GM18505 (cell line): ENCODE measurements around the gene SOCS1.

Experiments
- ATAC-seq: cut with Tn5 transposase; IDR thresholded peaks from one replicate; pipeline ENCODE4 v1.9.1; 2021; ENCODE audit not compliant: unreplicated experiment
- POLR2A ChIP-seq: IDR thresholded peaks from 4 replicates; pipeline ENCODE4 v1.6.1; 2011; ENCODE audit warnings: borderline replicate concordance; ENCODE audit not compliant: insufficient read depth, insufficient read length; ENCODE audit errors: extremely low read depth

The SOCS1 gene

DNA sequence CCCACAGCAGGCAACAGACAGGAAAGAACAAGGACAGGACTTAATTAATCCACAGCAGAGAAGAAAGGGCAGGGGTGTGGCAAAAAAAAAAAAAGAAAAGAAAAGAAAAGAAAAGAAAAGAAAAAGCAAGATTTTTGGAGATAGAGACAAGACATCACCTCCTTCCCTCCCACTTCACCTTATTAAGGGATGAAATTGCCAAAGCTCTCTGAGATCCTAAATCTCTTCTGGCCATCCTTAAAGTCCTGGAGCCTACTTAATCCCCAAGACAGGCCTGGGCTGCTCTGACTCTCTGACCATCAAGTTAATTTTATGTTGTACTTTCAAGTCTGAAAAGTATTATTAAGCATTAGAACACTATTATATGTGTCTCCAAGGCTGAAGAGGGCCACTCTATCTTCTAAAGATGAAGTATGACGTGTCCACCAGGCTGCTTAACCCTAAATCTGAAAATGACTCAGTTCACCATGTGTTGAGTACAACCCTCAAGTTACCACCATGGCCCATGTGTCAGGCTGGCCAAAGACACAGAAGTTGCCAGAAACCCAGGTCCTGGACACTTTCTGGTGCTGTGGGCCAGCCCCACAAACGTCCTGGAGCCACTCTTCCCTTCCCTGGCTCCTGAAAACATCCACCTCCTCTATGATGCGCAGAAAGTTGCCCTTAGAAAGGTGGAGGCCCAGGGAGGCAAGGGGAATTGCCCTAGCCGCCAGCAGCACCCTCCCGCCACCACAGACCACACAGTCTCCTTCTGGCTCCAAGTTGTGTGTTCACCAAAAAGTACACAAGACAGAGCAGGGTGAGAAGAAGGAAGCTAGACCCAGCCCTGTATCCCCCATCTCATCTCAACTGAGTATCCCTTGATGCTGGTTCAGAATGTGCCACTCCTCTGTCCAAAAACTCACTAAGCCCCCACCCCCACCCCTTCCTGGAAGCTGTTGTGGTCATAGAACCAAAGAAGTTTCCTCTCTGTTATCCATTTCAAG is 2.7 kb downstream of the SOCS1 start:
- ATAC-seq, result no peak
- peak; percentile 55 for TF ChIP-seq POLR2A

GRCh38 chr16:11252482-11252931 is 3.5 kb downstream of the SOCS1 start:
- peak; percentile 2 for TF ChIP-seq POLR2A
- ATAC-seq, result no peak

DNA sequence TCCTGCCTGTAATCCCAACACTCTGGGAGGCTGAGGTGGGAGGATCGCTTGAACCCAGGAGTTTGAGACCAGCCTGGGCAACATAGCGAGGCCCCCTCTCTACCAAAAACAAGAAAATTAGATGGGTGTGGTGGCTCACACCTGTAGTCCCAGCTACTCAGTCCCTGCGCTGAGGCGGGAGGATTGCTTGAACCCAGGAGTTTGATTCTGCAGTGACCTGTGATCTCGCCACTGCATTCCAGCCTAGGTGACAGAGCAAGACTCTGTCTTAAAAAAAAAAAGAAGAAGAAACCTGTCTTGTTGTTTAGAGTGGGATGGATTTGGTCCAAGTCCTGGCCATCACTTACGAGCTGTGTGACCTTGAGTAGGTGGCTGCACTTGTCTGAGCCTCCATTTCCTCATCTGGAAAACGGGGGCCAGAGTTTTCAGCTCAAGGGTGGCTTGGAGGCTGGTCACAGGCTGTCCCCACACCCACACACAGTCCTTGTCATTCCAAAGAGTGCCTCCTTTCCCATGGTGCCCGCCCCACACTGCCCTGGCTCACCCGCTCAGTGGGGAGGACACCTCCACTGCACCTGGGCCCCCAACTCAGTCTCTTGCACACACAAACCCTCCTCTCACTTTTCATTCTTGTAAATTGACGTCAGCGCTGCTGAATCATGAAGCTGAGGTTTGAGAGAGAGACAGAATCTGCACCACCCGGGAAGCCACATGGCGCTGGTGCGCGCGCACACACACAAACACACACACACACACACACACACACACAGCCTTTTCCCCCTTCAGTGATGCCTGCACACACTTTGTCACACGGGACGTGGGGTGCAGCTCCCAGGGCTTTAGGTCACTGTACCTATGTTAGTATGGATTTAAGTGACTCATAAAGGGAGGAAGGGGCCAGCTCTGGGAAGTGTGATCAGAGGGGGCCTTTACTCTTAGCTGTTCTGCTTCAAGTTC is 4.2 kb downstream of the SOCS1 start:
- peak; percentile 63 for TF ChIP-seq POLR2A
- no peak for ATAC-seq

GRCh38 chr16:11250786-11251524 is 5.0 kb downstream of the SOCS1 start:
- ATAC-seq, result no peak
- TF ChIP-seq POLR2A, result no peak

DNA sequence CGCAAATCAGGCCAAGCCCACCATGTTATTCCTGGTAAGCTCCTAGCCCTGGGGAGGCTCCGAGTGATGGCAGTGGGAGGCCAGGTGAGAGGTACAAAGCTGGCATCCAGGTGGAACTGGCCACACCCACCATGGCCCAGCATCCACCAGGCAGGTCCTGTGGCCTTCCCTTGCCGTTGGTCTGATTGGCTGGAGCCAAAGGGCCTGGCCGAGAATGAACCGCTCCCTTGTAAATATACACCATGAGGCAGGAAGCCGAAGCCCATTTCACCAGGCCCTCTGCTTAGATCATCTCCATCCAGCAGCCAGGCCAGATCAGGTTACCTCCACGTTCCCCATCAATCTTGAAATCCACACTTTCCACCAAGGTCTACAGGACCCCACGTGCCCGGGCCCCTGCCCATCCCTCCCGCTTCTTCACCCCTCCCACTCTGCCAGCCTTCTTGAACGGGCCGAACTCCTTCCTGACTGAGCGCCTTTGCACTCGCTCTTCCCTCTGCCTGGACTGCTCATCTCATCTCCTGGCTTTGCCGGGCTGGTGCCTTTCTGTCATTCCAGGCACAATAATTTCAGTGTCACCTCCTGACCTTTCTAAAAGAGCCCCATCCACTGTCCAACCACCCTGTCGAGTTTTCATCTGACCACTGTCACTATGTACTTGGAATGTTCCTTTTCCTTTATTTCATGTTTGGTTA is 5.8 kb downstream of the SOCS1 start:
- ATAC-seq, result no peak

GRCh38 chr16:11249233-11250061 is 6.6 kb downstream of the SOCS1 start:
- no peak for ATAC-seq
- no peak for TF ChIP-seq POLR2A

More for the DNA sequence above, 5.8 kb downstream of the SOCS1 start:
- TF ChIP-seq POLR2A, result peak; percentile 42

- TF ChIP-seq POLR2A, result no peak
- ATAC-seq, result no peak
Measured at GRCh38 chr16:11248133-11248532, 7.9 kb downstream of the SOCS1 start.

GRCh38 chr16:11245988-11246387 is 10.0 kb downstream of the SOCS1 start:
- ATAC-seq, result no peak
- TF ChIP-seq POLR2A, result no peak

GRCh38 chr16:11245222-11245737 is 10.7 kb downstream of the SOCS1 start:
- TF ChIP-seq POLR2A, result no peak
- ATAC-seq, result no peak

GRCh38 chr16:11242658-11243057 is 13.3 kb downstream of the SOCS1 start:
- TF ChIP-seq POLR2A, result no peak
- ATAC-seq, result no peak
